Activated CD8-positive, alpha-beta memory T cell treated with anti-CD3 and anti-CD28 coated beads for 1 hour (primary cell): ENCODE measurements around the gene ENDOV.

Source experiments
- DNase-seq, 2 donors: peaks; one replicate each; pipeline ENCODE4 v3.0.0-alpha.2; 2020; ENCODE audit warnings: low read depth in 1 of 2; ENCODE audit errors: extremely low read depth in 1 of 2

The ENDOV gene

DNA sequence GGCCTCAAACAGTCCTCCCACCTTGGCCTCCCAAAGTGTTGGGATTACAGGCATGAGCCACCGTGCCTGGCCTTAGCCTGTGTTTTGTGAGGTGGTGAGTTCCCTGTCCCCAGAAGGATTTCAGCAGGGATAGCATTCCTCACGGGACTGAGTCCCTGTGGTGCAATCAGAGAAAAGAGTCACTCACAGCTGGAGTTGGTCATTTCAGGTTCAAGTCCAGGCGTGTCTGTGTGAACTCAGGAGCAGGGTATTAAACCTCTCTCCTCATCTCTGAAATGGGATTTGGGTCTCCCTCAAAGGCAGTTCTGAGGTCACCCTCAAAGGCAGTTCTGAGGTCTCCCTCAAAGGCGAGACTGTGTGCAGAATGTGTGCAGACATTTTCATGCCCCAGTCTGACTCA lies 32.8 kb downstream of the ENDOV start:
- no peak for DNase-seq

DNA sequence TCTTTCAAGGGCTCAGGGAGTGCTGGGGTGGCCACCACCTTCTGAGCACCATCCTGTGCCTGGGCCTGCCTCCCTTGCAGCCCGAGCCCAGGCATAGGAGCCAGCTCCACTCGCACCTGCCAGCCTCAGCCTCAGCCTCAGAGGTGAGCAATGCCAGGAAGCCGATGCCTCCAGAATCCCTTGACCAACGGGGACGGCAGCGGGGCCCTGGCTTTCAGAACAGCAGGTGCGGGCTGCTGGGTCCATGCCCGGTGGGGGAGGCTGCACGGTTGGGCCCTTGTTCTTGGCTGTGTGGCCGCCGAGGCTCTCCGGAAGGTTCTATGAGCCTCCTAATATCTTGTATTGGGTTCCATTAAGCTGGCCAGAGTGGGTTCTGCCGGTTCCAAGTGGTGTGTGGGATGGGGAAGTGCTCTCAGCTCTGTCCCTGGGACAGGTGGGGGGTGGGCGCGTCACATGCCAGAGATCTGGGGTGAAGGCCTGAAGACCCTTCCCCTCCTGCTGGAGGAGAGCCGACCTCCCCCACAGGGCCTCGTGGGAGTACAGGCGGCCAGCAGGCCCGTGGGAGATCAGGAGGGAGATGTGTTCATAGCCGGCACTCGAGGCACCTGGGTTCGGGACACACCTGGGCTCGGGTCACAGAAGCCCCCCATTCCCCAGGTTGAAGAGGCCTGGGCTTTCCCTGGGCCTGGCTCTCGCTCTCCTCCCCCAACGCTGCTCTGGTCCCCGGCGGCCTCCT lies 34.4 kb downstream of the ENDOV start:
- no peak for DNase-seq

DNA sequence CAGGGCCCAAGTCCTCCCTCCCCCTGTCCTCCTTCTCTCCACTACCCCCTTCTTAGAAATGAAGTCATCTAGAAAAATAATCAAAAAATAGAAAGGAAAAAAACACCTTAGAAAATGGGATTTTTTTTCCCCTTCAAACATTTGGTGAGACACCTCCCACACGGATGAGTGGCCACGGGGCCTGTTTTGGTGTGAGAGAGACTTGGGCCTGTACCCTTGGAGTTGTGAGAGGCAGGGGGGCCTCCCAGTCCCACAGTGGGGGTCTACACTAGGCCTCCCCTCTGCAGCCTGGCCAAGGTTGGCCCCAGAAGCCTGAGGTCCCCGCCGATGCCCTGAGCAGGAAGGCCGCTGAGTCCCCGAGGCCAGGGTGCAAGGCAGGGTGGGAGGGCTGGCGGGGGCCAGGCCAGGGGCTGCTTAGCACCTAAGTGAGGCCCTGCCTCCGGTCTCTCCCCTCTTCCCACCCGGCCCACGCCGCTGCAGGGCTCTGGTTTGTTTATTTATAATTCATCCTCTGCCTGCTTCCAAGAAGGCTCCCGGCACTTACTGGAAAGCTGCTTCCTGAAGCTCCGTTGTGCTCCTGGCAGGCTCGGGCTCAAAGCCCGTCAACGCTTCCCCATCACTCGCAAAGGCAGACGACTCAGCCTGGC lies 35.1 kb downstream of the ENDOV start:
- DNase-seq = no peak

DNA sequence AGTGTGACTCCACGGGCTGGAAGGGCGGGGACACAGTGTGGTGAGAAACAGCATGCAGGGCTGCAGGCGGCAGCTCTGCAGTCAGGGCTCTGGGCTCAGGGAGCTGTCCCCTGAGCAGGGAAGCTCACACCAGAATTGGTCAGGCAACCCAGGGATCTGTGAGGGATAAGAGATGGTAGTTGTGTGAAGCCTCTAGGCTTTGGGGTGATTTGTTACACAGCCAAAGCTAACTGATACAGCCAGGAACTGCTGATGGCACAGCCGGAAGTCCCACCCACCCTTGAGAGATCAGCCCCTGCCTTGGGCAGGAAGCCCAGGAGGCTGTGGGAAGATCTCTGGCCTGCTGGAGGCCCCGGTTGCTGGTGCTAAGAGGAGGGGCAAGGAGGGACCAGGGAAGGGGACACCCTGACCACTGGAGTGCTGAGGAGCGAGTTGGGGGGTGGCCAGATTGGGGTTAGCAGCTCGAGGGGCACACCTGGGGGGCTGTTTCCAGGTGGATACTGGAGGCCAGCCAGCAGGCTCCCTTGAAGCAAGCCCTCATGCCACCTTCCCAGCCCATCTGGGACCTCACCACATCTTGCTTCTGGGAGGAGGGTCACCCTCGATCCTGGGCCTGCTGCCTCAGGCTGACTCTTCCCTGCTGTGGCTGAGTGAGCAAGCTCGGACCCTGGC lies 36.3 kb downstream of the ENDOV start:
- no peak for DNase-seq

DNA sequence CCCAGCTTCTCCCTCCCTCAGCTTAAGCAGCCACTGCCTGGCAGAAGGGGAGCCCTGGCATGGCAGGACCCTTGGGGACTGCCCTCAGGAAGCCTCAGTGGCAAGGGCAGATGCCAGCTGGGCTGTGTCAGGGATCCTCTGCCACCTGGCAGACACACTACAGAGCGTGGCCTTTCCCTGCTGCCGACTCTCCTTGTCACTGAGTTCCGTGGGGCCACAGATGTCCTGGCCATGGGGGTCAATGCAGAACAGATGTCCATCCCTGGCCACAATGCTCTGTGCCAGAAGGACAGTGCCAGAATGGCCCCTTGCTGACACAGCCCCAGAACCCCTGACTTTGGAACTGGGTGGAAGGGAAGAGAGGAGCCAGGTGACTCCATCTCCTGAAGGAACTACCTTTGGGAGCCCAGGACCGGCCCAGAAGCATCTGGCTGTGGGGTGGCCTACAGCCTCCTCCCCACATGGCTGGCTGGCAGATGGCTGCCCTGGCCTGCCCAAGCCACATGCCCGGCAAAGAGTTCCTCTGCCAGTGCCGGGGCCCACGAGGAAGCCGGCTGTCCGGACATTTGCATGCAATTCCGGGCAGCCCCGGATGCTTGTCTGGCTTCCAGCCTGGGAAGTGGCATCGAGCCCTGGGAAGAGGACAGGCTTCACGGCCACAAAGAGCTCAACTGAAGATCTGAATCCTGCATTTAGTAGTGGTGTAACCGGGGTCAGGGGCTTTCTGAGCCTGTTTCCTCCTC lies 37.4 kb downstream of the ENDOV start:
- DNase-seq = no peak

- no peak for DNase-seq
Observed at GRCh38 chr17:80453126-80453997, 38.4 kb downstream of the ENDOV start.

DNA sequence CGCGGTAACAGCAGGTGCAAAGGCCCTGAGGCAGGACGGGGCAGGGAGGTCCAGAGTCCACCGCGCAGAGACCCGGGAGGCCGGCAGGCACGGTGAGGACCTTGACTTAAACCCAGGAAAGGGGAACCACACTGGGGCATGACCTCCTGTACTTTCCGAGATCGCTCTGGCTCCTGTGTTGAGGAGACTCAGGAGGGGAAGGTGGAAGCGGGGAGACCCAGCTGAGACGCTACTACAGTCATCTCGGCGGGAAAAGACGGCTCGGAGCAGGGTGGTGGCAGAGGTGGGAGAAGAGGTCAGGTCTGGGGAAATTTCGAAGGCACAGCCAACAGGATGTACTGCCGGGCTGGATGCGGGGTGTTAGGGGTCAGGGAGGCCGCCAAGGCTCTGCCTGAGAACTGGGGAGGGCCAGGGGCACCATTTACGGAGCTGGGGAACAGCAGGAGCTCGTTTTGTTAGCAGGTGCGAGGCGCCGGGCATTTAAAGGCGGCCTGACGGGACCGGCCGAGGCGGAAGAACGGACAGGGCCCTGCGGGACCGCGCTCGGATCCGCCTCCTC lies 39.1 kb downstream of the ENDOV start:
- no peak for DNase-seq

GRCh38 chr17:80454557-80455335 lies 39.8 kb downstream of the ENDOV start:
- DNase-seq = peak; percentile 84 to 93

DNA sequence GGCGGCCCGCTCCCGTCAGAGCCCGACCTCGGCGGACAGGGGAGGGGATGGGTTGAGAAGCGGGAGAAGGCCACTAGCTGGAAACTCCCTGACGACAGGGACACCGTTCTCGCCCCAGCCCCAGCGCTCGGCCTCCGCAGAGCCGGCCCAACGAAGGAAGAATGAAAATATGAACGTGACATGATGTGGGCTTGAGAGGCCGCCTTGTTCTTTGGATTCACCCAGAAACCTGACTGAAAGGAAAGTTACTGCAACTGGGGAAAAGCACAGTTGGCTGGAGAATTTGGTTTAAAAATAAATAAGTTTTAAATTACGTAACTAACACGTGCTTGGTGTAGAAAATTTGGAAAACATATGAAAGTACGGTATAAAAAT lies 40.4 kb downstream of the ENDOV start:
- peak in 1 of 2 donors; percentile 26 for DNase-seq

DNA sequence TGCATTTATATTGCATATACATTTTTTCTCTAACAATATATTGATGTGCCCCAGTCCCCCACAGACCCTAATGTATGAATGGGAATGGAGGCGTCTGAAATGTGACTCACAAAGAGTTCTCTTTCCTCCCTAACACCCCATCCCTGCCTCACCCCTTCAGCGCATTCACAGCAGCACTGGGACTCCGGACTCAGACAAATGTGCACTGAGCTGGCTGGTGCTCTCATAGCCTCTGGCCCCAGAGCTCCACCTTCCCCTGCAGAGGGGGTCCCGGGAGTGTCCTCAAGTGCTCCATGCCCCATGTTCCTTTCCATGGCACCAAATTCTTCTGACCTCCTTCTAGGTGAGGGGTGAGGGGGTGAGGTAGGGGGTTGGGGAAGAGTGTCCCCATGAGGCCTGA lies 40.8 kb downstream of the ENDOV start:
- no peak for DNase-seq

DNA sequence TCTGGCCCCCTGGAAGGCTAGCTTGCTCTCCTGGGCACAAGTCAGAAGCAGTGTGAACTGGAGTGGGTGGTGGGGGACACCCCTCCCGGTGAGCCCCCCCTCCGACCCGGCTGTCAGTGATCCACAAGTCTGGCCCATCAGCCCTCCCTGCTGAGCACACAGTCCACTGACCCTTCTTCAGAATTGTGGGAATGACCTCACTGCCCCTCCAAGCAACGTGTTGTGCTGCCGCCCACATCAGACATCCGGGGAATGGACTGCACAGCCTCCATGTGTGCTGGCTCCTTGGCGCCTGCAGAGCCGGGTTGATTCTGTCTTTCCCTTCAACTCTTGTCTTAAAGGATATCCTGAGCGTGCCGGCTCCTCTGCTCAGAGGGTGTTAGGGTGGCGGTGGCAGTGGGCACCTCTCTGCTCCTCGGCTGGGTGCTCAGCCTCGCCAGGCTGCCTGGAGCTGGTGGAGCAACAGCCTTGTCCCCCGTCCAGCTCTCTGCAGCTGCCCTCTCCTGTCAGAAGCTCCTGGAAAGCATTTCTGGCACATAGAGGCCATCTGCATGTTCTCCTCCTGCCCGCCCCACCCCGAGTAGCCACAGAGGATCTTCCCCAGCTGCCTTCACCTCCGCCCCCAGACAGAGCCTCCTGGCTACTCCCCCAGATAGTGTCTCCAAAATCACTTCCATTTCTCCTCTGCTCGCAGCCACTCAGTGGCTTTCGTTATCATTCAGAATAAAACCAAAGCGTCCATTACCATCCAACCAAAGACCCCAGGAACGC lies 41.7 kb downstream of the ENDOV start:
- no peak for DNase-seq

DNA sequence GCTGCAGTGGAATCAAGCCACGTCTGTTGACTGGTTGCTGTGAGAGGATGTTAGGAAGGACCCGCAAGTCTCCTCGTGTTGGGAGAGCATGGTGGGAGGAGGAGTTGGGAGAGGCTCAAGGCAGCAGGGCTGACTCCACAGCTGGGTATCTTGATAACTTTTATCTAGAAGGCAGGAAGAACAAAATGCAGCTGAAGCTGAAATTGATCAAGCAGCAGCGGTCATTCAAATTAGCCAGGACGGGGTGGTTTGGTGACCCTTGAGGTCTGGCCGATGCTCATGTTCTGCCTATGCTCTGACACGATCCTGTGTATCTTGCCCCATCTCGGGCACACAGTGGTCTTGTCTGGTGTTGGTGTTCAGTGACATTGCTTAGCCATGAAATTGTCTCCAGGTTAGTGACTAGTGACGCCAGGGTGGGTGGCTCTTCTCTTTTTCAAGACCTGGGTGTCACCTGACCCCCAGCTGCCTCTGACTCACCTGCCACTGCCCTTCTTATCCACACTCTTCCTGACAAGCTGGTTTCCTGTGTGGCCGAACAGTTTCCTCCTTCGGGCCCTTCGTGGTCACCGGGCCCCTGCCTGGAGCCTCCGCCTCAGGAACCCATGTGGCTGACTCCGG lies 42.4 kb downstream of the ENDOV start:
- DNase-seq = no peak

DNA sequence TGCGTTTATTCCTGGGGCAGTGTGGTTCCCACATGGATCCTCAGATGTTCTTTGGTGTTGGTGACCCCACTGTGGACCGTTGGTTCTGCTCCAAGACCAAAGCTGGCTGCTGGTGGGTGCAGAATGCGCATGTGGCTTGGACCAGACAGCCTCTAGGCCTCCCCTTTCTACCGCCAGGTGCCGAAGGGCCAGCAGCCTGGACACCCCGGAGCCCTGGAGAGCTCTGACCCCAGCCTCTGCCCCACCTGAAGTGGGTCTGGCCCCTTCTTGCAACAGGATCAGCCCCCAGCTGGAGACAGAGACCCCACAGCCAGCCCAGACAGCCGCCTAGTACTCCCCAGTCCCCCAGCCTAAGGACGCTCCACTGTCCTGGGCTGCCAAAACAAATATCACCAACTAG lies 43.0 kb downstream of the ENDOV start:
- no peak for DNase-seq

DNA sequence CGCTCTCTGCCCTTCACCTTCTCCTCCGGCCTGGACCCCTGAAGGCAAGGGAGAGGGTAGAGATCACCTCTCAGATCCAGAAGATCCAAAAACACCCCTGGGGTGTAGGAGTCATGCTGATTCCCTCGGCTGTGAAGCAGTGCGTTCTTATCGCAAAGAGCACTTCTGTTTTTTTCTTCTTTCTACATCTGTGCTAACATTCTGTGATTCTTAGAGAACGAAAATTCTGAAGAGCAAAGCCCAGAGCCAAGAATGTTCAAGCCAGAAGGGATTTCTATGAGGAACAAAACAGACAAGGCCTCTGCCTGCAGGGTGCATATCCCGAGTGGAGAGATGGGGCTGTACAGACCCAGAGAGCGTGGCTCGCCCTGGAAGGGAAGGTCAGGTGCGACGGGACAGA lies 44.3 kb downstream of the ENDOV start:
- no peak for DNase-seq

DNA sequence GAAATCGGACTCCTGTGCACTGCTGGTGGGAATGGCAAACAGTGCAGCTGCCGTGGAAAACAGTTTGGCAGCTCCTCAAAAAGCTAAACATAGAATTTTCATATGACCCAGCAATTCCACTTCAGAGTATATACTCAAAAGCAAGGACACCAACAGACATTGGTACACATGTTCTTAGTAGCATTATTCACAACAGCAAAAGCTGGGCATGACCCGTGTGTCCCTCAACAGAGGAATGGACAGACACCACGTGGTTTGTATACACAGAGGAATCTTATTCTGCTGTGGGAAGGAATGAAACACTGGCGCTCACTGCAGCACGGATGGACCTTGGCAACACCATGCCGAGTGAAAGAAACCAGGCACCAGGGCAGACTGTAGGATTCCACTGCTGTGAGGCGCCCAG lies 45.5 kb downstream of the ENDOV start:
- DNase-seq = no peak

DNA sequence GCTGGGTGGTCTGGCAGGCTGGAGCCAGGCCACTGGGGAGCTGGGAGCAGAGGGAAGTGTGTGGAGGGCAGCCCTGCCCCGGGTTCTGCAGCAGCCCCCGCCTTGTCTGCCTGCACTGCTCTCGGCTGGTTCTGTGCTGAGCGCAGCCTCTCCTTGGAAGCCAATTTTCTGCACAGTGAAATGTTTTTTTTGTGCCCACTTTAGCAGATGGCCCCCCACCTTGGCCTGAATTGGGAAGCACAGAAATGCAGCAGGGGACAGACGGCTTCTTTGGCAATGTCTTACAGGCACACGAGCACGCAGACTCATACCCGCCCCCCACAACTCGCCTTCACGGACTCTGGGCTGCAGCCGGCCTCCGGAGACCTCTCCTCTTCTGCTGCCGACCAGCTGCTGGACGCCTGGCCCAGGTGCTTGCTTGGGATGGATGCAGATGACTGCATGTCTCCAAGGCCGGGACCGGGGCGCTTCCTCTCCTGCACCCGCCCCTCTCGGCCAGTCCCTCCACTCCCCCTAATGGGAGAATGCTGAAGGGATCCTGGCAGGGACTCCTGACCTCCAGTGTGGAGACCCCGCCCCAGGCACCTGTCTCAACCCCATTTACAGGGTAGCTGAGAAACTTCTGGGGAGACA lies 46.7 kb downstream of the ENDOV start:
- DNase-seq = no peak

- no peak for DNase-seq
Observed at GRCh38 chr17:80463784-80464400, 48.9 kb downstream of the ENDOV start.
